Posterior vena cava (tissue), 2 donors: ENCODE data around the gene PPIA. TPM values are rescaled to one million over a fixed set of nuclear protein-coding genes. Genes with fewer than 3 reads are reported as not detected.
"Not testable (repeated sequence)": the region's sequence is repeated elsewhere in the genome, so short reads cannot be mapped to it uniquely, and the experiment has no call there.

ENCODE experiments used
- DNase-seq: peaks from one replicate; pipeline ENCODE4 v3.0.0-alpha.2; 2020; ENCODE audit warnings: low spot score
- intact Hi-C, 2 donors: fragments of 100-400 bp; cut with DNase I; formaldehyde crosslinking; loops; one replicate each; pipeline versions ENCODE4 v1.14.1 to v1.14.2; 2022 to 2023
- total RNA-seq, 2 donors: library from RNA; stranded (reverse); fragmentation: NEBNext Ultra II Directional; extraction: Animal tissue kit (Norgen Biotek cat#: 25700); gene quantifications; one replicate each; pipeline ENCODE4 v1.2.1, GENCODE V29; 2021
- donor health status: DM: yes; HTN: yes; CAD: no.
- donor health status: DM: yes; HTN: yes; CAD: no.

The PPIA gene
- total RNA-seq, 2 donors from 2014 or later = 961 to 1,030 TPM

- no peak for DNase-seq
- intact Hi-C loops = no loop called here
Measured at GRCh38 chr7:44775383-44776107, 20.9 kb upstream of the PPIA start.

GRCh38 chr7:44776211-44776610 is 20.3 kb upstream of the PPIA start:
- no peak for DNase-seq
- intact Hi-C loops = no loop called here

- intact Hi-C loops = no loop called here
- no peak for DNase-seq
Measured at GRCh38 chr7:44782460-44782859, 14.0 kb upstream of the PPIA start.

- no peak for DNase-seq
- intact Hi-C loops = no loop called here
Measured at GRCh38 chr7:44783407-44783806, 13.1 kb upstream of the PPIA start.

- DNase-seq = no peak
- intact Hi-C loops = loop anchor here in 1 of 2 donors (1.0 kb wide), 1 partner anchor 14 kb away; no protein-coding TSS in a partner anchor
Measured at GRCh38 chr7:44784364-44784763, 12.1 kb upstream of the PPIA start.

- intact Hi-C loops, DNase-seq: not testable (repeated sequence)
Measured at GRCh38 chr7:44785218-44785617, 11.3 kb upstream of the PPIA start.

GRCh38 chr7:44787041-44787440 is 9.4 kb upstream of the PPIA start:
- intact Hi-C loops = no loop called here
- no peak for DNase-seq

GRCh38 chr7:44787762-44788161 is 8.7 kb upstream of the PPIA start:
- intact Hi-C loops = no loop called here
- no peak for DNase-seq

- intact Hi-C loops = loop anchor here in 1 of 2 donors (10.0 kb wide), 1 partner anchor 55 kb away; the partner anchor contains the start of gene H2AZ2
- DNase-seq = no peak
Measured at GRCh38 chr7:44789990-44790389, 6.5 kb upstream of the PPIA start.

GRCh38 chr7:44791278-44792219 is 4.9 kb upstream of the PPIA start:
- intact Hi-C loops = loop anchor here in 1 of 2 donors (10.0 kb wide), 1 partner anchor 53 kb away; the partner anchor contains the start of gene H2AZ2
- no peak for DNase-seq

- intact Hi-C loops = loop anchor here in 1 of 2 donors (10.0 kb wide), 1 partner anchor 51 kb away; the partner anchor contains the start of gene H2AZ2
- no peak for DNase-seq
Measured at GRCh38 chr7:44793919-44794318, 2.6 kb upstream of the PPIA start.

- DNase-seq = no peak
- intact Hi-C loops = loop anchor here in 1 of 2 donors (10.0 kb wide), 1 partner anchor 50 kb away; the partner anchor contains the start of gene H2AZ2
Measured at GRCh38 chr7:44794331-44794730, 2.1 kb upstream of the PPIA start.

- intact Hi-C loops = loop anchor here in 1 of 2 donors (10.0 kb wide), 1 partner anchor 49 kb away; the partner anchor contains the start of gene H2AZ2
- DNase-seq = no peak
Measured at GRCh38 chr7:44796034-44796503, 412 bp upstream of the PPIA start.

- intact Hi-C loops = loop anchor here in 1 of 2 donors (10.0 kb wide), 1 partner anchor 47 kb away; the partner anchor contains the start of gene H2AZ2
- peak; percentile 96 for DNase-seq
Measured at GRCh38 chr7:44797329-44798258, 1.1 kb downstream of the PPIA start.

GRCh38 chr7:44798649-44799305 is 2.3 kb downstream of the PPIA start:
- DNase-seq = no peak
- intact Hi-C loops = loop anchor here in 1 of 2 donors (10.0 kb wide), 1 partner anchor 46 kb away; the partner anchor contains the start of gene H2AZ2

GRCh38 chr7:44799939-44800338 is 3.5 kb downstream of the PPIA start:
- no peak for DNase-seq
- intact Hi-C loops = loop anchor here in 1 of 2 donors (10.0 kb wide), 1 partner anchor 45 kb away; the partner anchor contains the start of gene H2AZ2

GRCh38 chr7:44801890-44802289 is 5.4 kb downstream of the PPIA start:
- DNase-seq = no peak
- intact Hi-C loops = no loop called here
